ENCODE measurements around the gene IL3. TPM values are rescaled to one million over a fixed set of nuclear protein-coding genes. Genes with fewer than 3 reads are reported as not detected.

IL3 gene
- total and polyA plus RNA-seq, 9 of the 15 experiments (the other 6 are each of a cell fraction or from before 2014, with no cell fraction given), result not detected

- TF ChIP-seq ZBTB40 (IDR thresholded peaks at IDR 0.05), result no peak
- no peak for TF ChIP-seq ZBTB40 (CRISPR knock-in tag; IDR thresholded peaks at IDR 0.05)
- TF ChIP-seq PHF21A (IDR thresholded peaks at IDR 0.05; ENCODE audit: borderline replicate concordance, low read depth), result no peak
- peak; percentile 79 for TF ChIP-seq RBM25 (IDR thresholded peaks at IDR 0.05; ENCODE audit: low read depth, low read length, severe bottlenecking)
- TF ChIP-seq ZNF24 (IDR thresholded peaks at IDR 0.05), result no peak
- no peak for TF ChIP-seq ZNF76 (CRISPR knock-in tag; IDR thresholded peaks at IDR 0.05; ENCODE audit: borderline replicate concordance)
- peak; percentile 64; the same call in 1 of the 2 replicates for TF ChIP-seq CBX1 (IDR thresholded peaks at IDR 0.05; ENCODE audit: low read depth)
- no peak for TF ChIP-seq KAT8 (IDR thresholded peaks at IDR 0.05; ENCODE audit: low read depth)
- no peak for TF ChIP-seq POLR3A (IDR thresholded peaks at IDR 0.05; ENCODE audit: borderline replicate concordance, extremely low read depth, insufficient read depth, insufficient read length)
- 0 out of 2 replicates have a peak, but pooled peaks have one; percentile 33 for TF ChIP-seq FOXP4 (CRISPR knock-in tag; IDR thresholded peaks at IDR 0.05; ENCODE audit: borderline replicate concordance)
- no peak for TF ChIP-seq CC2D1A (IDR thresholded peaks at IDR 0.05)
- TF ChIP-seq RCOR1 (IDR thresholded peaks at IDR 0.05; ENCODE audit: borderline replicate concordance in 1 of 2, low read depth in 2 of 2, low read length in 2 of 2), result peak in 1 of 2 experiments; percentile 22; a peak in 1 of 4 replicates
- 0 out of 4 replicates have a peak, but pooled peaks of 1 of the 2 experiments have one; percentile 5 for TF ChIP-seq ZNF639 (CRISPR knock-in tag; conservative IDR thresholded peaks at IDR 0.05 in 1 of 2, IDR thresholded peaks at IDR 0.05 in 1 of 2)
- peak; percentile 78 for TF ChIP-seq BCOR (IDR thresholded peaks at IDR 0.05)
- peak; percentile 56; the same call in 1 of the 2 replicates for TF ChIP-seq ZEB2 (IDR thresholded peaks at IDR 0.05)
- peak; percentile 73; the same call in 1 of the 2 replicates for TF ChIP-seq SMARCA5 (IDR thresholded peaks at IDR 0.05)
- TF ChIP-seq ADNP (tag; IDR thresholded peaks at IDR 0.05), result peak; percentile 85
Observed at GRCh38 chr5:132069994-132070393, 9.5 kb downstream of the IL3 start (continued).

Measured in K562 (cell line).